ENCODE results near the gene GDE1.

The GDE1 gene

GRCh38 chr16:19507867-19508266, 14.0 kb downstream of the GDE1 start:
- Histone ChIP-seq H3K27ac (ENCODE audit: low read length) (no peak overlapping the region), H3K27me3 (ENCODE audit: control insufficient read depth in 1 of 2, insufficient read depth in 2 of 2, low read length in 2 of 2) (no peaks in the 10 kb centered on the region)

GRCh38 chr16:19506965-19507364, 14.9 kb downstream of the GDE1 start:
- peaks cover 37 to 51% of the 10 kb centered on the region in 2 donors for H3K36me3 ChIP-seq (ENCODE audit: control insufficient read depth in 2 of 2, insufficient read depth in 2 of 2, low read length in 2 of 2)
- H3K27me3 ChIP-seq (ENCODE audit: control insufficient read depth in 1 of 2, insufficient read depth in 2 of 2, low read length in 2 of 2), result no peaks in the 10 kb centered on the region
- no peak overlapping the region for H3K27ac ChIP-seq (ENCODE audit: low read length)
- H3K4me1 ChIP-seq (ENCODE audit: control insufficient read depth, insufficient read depth, low read length), result no peaks in the 10 kb centered on the region
- no peak overlapping the region for H3K4me3 ChIP-seq (ENCODE audit: low read length in 2 of 2)
- H3K9ac ChIP-seq (ENCODE audit: low read length in 2 of 2), result no peak overlapping the region
- H3K9me3 ChIP-seq (ENCODE audit: control insufficient read depth in 2 of 2, low read length in 2 of 2), result no peaks in the 10 kb centered on the region

More at GRCh38 chr16:19507867-19508266, 14.0 kb downstream of the GDE1 start:
- H3K4me1 ChIP-seq (ENCODE audit: control insufficient read depth, insufficient read depth, low read length), result no peaks in the 10 kb centered on the region
- peaks cover 29 to 43% of the 10 kb centered on the region in 2 donors for H3K36me3 ChIP-seq (ENCODE audit: control insufficient read depth in 2 of 2, insufficient read depth in 2 of 2, low read length in 2 of 2)
- no peak overlapping the region for H3K4me3 ChIP-seq (ENCODE audit: low read length in 2 of 2)
- no peak overlapping the region for H3K9ac ChIP-seq (ENCODE audit: low read length in 2 of 2)
- H3K9me3 ChIP-seq (ENCODE audit: control insufficient read depth in 2 of 2, low read length in 2 of 2), result no peaks in the 10 kb centered on the region

GRCh38 chr16:19505600-19506303, 16.1 kb downstream of the GDE1 start:
- Histone ChIP-seq H3K36me3 (ENCODE audit: control insufficient read depth in 2 of 2, insufficient read depth in 2 of 2, low read length in 2 of 2) (peaks cover 41 to 57% of the 10 kb centered on the region in 2 donors), H3K9ac (ENCODE audit: low read length in 2 of 2) (no peak overlapping the region), H3K9me3 (ENCODE audit: control insufficient read depth in 2 of 2, low read length in 2 of 2) (no peaks in the 10 kb centered on the region)

GRCh38 chr16:19503461-19504075, 18.3 kb downstream of the GDE1 start:
- no peaks in the 10 kb centered on the region for H3K27me3 ChIP-seq (ENCODE audit: control insufficient read depth in 1 of 2, insufficient read depth in 2 of 2, low read length in 2 of 2)
- no peak overlapping the region for H3K9ac ChIP-seq (ENCODE audit: low read length in 2 of 2)
- H3K27ac ChIP-seq (ENCODE audit: low read length), result no peak overlapping the region
- no peak overlapping the region for H3K4me3 ChIP-seq (ENCODE audit: low read length in 2 of 2)
- H3K9me3 ChIP-seq (ENCODE audit: control insufficient read depth in 2 of 2, low read length in 2 of 2), result no peaks in the 10 kb centered on the region
- H3K4me1 ChIP-seq (ENCODE audit: control insufficient read depth, insufficient read depth, low read length), result no peaks in the 10 kb centered on the region
- peaks cover 40 to 49% of the 10 kb centered on the region in 2 donors for H3K36me3 ChIP-seq (ENCODE audit: control insufficient read depth in 2 of 2, insufficient read depth in 2 of 2, low read length in 2 of 2)

More at GRCh38 chr16:19505600-19506303, 16.1 kb downstream of the GDE1 start:
- Histone ChIP-seq H3K27ac (ENCODE audit: low read length) (no peak overlapping the region), H3K4me3 (ENCODE audit: low read length in 2 of 2) (no peak overlapping the region), H3K4me1 (ENCODE audit: control insufficient read depth, insufficient read depth, low read length) (no peaks in the 10 kb centered on the region), H3K27me3 (ENCODE audit: control insufficient read depth in 1 of 2, insufficient read depth in 2 of 2, low read length in 2 of 2) (no peaks in the 10 kb centered on the region)

GRCh38 chr16:19502395-19503131, 19.3 kb downstream of the GDE1 start:
- no peaks in the 10 kb centered on the region for H3K27me3 ChIP-seq (ENCODE audit: control insufficient read depth in 1 of 2, insufficient read depth in 2 of 2, low read length in 2 of 2)
- no peaks in the 10 kb centered on the region for H3K4me1 ChIP-seq (ENCODE audit: control insufficient read depth, insufficient read depth, low read length)
- H3K27ac ChIP-seq (ENCODE audit: low read length), result no peak overlapping the region
- H3K36me3 ChIP-seq (ENCODE audit: control insufficient read depth in 2 of 2, insufficient read depth in 2 of 2, low read length in 2 of 2), result peaks cover 31 to 44% of the 10 kb centered on the region in 2 donors
- no peak overlapping the region for H3K4me3 ChIP-seq (ENCODE audit: low read length in 2 of 2)
- H3K9ac ChIP-seq (ENCODE audit: low read length in 2 of 2), result no peak overlapping the region
- no peaks in the 10 kb centered on the region for H3K9me3 ChIP-seq (ENCODE audit: control insufficient read depth in 2 of 2, low read length in 2 of 2)

GRCh38 chr16:19499481-19499880, 22.4 kb downstream of the GDE1 start:
- Histone ChIP-seq H3K9me3 (ENCODE audit: control insufficient read depth in 2 of 2, low read length in 2 of 2) (no peaks in the 10 kb centered on the region), H3K4me1 (ENCODE audit: control insufficient read depth, insufficient read depth, low read length) (no peaks in the 10 kb centered on the region), H3K9ac (ENCODE audit: low read length in 2 of 2) (no peak overlapping the region), H3K27ac (ENCODE audit: low read length) (no peak overlapping the region), H3K27me3 (ENCODE audit: control insufficient read depth in 1 of 2, insufficient read depth in 2 of 2, low read length in 2 of 2) (no peaks in the 10 kb centered on the region), H3K36me3 (ENCODE audit: control insufficient read depth in 2 of 2, insufficient read depth in 2 of 2, low read length in 2 of 2) (peaks cover 28% of the 10 kb centered on the region in 2 donors), H3K4me3 (ENCODE audit: low read length in 2 of 2) (no peak overlapping the region)

- Histone ChIP-seq H3K27me3 (ENCODE audit: control insufficient read depth in 1 of 2, insufficient read depth in 2 of 2, low read length in 2 of 2) (no peaks in the 10 kb centered on the region), H3K9ac (ENCODE audit: low read length in 2 of 2) (no peak overlapping the region), H3K4me3 (ENCODE audit: low read length in 2 of 2) (no peak overlapping the region), H3K4me1 (ENCODE audit: control insufficient read depth, insufficient read depth, low read length) (no peaks in the 10 kb centered on the region), H3K27ac (ENCODE audit: low read length) (no peak overlapping the region), H3K9me3 (ENCODE audit: control insufficient read depth in 2 of 2, low read length in 2 of 2) (no peaks in the 10 kb centered on the region), H3K36me3 (ENCODE audit: control insufficient read depth in 2 of 2, insufficient read depth in 2 of 2, low read length in 2 of 2) (peaks cover 25% of the 10 kb centered on the region in 2 donors)
Observed at GRCh38 chr16:19499006-19499405, 22.9 kb downstream of the GDE1 start.

- Histone ChIP-seq H3K9me3 (ENCODE audit: control insufficient read depth in 2 of 2, low read length in 2 of 2) (no peaks in the 10 kb centered on the region), H3K9ac (ENCODE audit: low read length in 2 of 2) (no peak overlapping the region), H3K27me3 (ENCODE audit: control insufficient read depth in 1 of 2, insufficient read depth in 2 of 2, low read length in 2 of 2) (no peaks in the 10 kb centered on the region), H3K4me3 (ENCODE audit: low read length in 2 of 2) (no peak overlapping the region), H3K27ac (ENCODE audit: low read length) (no peak overlapping the region), H3K36me3 (ENCODE audit: control insufficient read depth in 2 of 2, insufficient read depth in 2 of 2, low read length in 2 of 2) (peaks cover 8 to 9% of the 10 kb centered on the region in 2 donors), H3K4me1 (ENCODE audit: control insufficient read depth, insufficient read depth, low read length) (no peaks in the 10 kb centered on the region)
Observed at GRCh38 chr16:19497176-19497575, 24.7 kb downstream of the GDE1 start.

GRCh38 chr16:19490619-19491018, 31.3 kb downstream of the GDE1 start:
- no peak overlapping the region for H3K9ac ChIP-seq (ENCODE audit: low read length in 2 of 2)
- H3K4me1 ChIP-seq (ENCODE audit: control insufficient read depth, insufficient read depth, low read length), result no peaks in the 10 kb centered on the region
- no peak overlapping the region for H3K27ac ChIP-seq (ENCODE audit: low read length)
- H3K9me3 ChIP-seq (ENCODE audit: control insufficient read depth in 2 of 2, low read length in 2 of 2), result no peaks in the 10 kb centered on the region
- no peak overlapping the region for H3K4me3 ChIP-seq (ENCODE audit: low read length in 2 of 2)
- H3K27me3 ChIP-seq (ENCODE audit: control insufficient read depth in 1 of 2, insufficient read depth in 2 of 2, low read length in 2 of 2), result no peaks in the 10 kb centered on the region
- no peaks in the 10 kb centered on the region for H3K36me3 ChIP-seq (ENCODE audit: control insufficient read depth in 2 of 2, insufficient read depth in 2 of 2, low read length in 2 of 2)

GRCh38 chr16:19488213-19488640, 33.7 kb downstream of the GDE1 start:
- no peak overlapping the region for H3K4me3 ChIP-seq (ENCODE audit: low read length in 2 of 2)
- H3K36me3 ChIP-seq (ENCODE audit: control insufficient read depth in 2 of 2, insufficient read depth in 2 of 2, low read length in 2 of 2), result no peaks in the 10 kb centered on the region
- no peaks in the 10 kb centered on the region for H3K4me1 ChIP-seq (ENCODE audit: control insufficient read depth, insufficient read depth, low read length)
- H3K9me3 ChIP-seq (ENCODE audit: control insufficient read depth in 2 of 2, low read length in 2 of 2), result no peaks in the 10 kb centered on the region
- no peak overlapping the region for H3K9ac ChIP-seq (ENCODE audit: low read length in 2 of 2)
- H3K27ac ChIP-seq (ENCODE audit: low read length), result no peak overlapping the region
- H3K27me3 ChIP-seq (ENCODE audit: control insufficient read depth in 1 of 2, insufficient read depth in 2 of 2, low read length in 2 of 2), result no peaks in the 10 kb centered on the region

All from stomach smooth muscle (tissue), 2 donors.